Keratinocyte (primary cell): Measurements from ENCODE around the gene ZBTB21. TPM values are rescaled to one million over a fixed set of nuclear protein-coding genes. Genes with fewer than 3 reads are reported as not detected.

Source experiments
- DNase-seq: peaks from one replicate; pipeline ENCODE4 v3.0.0-alpha.2; 2011; ENCODE audit warnings: low read depth, missing footprints, low spot score
- FAIRE-seq: peaks from 2 replicates; lab custom pipeline; 2011; peaks lifted over from hg19 to GRCh38; lab: Jason Lieb, UNC
- H2AFZ ChIP-seq: 2 replicates; pipeline ENCODE4 v1.6.0; 2012; ENCODE audit warnings: low read length, control low read depth, inconsistent platforms; ENCODE audit not compliant: control insufficient read depth
- H3K27ac ChIP-seq: 2 replicates; pipeline ENCODE4 v1.5.1; 2011; ENCODE audit warnings: low read length; ENCODE audit not compliant: control insufficient read depth, insufficient read depth
- H3K27me3 ChIP-seq: 3 replicates; pipeline ENCODE4 v1.6.0; 2011; ENCODE audit warnings: low read length; ENCODE audit not compliant: control insufficient read depth, insufficient read depth; ENCODE audit errors: extremely low read depth
- H3K36me3 ChIP-seq, 2 experiments: 2 replicates in 1 of 2; 3 replicates in 1 of 2; pipeline ENCODE4 v1.5.1; 2011; ENCODE audit warnings: low read length in 2 of 2, mild to moderate bottlenecking in 1 of 2; ENCODE audit not compliant: control insufficient read depth in 2 of 2, insufficient read depth in 2 of 2; ENCODE audit errors: extremely low read depth in 1 of 2
- H3K4me1 ChIP-seq: 3 replicates; pipeline ENCODE4 v1.5.1; 2011; ENCODE audit warnings: low read length; ENCODE audit not compliant: control insufficient read depth, insufficient read depth; ENCODE audit errors: extremely low read depth
- H3K4me2 ChIP-seq: 3 replicates; pipeline ENCODE4 v1.6.0; 2011; ENCODE audit warnings: low read depth, low read length; ENCODE audit not compliant: control insufficient read depth, insufficient read depth; ENCODE audit errors: extremely low read depth
- H3K4me3 ChIP-seq, 3 experiments: fragments of 200-600 bp in 1 of 3; sonication (generic) in 1 of 3; 2 replicates in 2 of 3; 3 replicates in 1 of 3; pipeline ENCODE4 v1.5.1; 2011 to 2016; ENCODE audit warnings: low read length in 3 of 3, mild to moderate bottlenecking in 3 of 3, control low read depth in 2 of 3, inconsistent platforms in 1 of 3, low read depth in 1 of 3, mixed read lengths in 1 of 3, mixed run types in 1 of 3, moderate library complexity in 1 of 3; ENCODE audit not compliant: control insufficient read depth in 2 of 3, insufficient read depth in 2 of 3; ENCODE audit errors: extremely low read depth in 1 of 3
- H3K79me2 ChIP-seq: 2 replicates; pipeline ENCODE4 v1.6.0; 2012; ENCODE audit warnings: low read length; ENCODE audit not compliant: control insufficient read depth, insufficient read depth
- H3K9ac ChIP-seq: 3 replicates; pipeline ENCODE4 v1.6.0; 2011; ENCODE audit warnings: low read length; ENCODE audit not compliant: control insufficient read depth, insufficient read depth; ENCODE audit errors: extremely low read depth
- H3K9me1 ChIP-seq: 3 replicates; pipeline ENCODE4 v1.6.0; 2011; ENCODE audit warnings: low read length; ENCODE audit not compliant: control insufficient read depth, insufficient read depth; ENCODE audit errors: extremely low read depth
- H3K9me3 ChIP-seq: 2 replicates; pipeline ENCODE4 v1.5.1; 2012; ENCODE audit warnings: low read depth, low read length; ENCODE audit not compliant: control insufficient read depth
- H4K20me1 ChIP-seq: 3 replicates; pipeline ENCODE4 v1.6.0; 2011; ENCODE audit warnings: low read length; ENCODE audit not compliant: control insufficient read depth, insufficient read depth; ENCODE audit errors: extremely low read depth
- CTCF ChIP-seq, 3 experiments: IDR thresholded peaks in 1 of 3; conservative IDR thresholded peaks in 1 of 3; optimal IDR thresholded peaks in 1 of 3; 2 replicates in 2 of 3; 3 replicates in 1 of 3; pipeline versions ENCODE3 to v1.5.1; 2011; ENCODE audit warnings: low read length in 3 of 3, mild to moderate bottlenecking in 3 of 3, moderate library complexity in 2 of 3, control low read depth in 1 of 3, inconsistent platforms in 1 of 3; ENCODE audit not compliant: insufficient read depth in 2 of 3; ENCODE audit errors: extremely low read depth in 1 of 3
- EZH2 ChIP-seq: IDR thresholded peaks from one replicate; pipeline ENCODE4 v1.6.1; 2012; ENCODE audit warnings: inconsistent platforms, mild to moderate bottlenecking, low read length, moderate library complexity
- dilution Hi-C: fragments of 300-500 bp; cut with MboI; formaldehyde crosslinking; loops from one replicate; pipeline ENCODE4 v1.7.0; 2020; ENCODE audit warnings: low sequenced_read_pairs; ENCODE audit not compliant: extremely low pct_ligation_motif_present
- polyA plus RNA-seq, 5 experiments: library from polyadenylated mRNA; depleted of rRNA in 3 of 5; stranded (reverse) in 3 of 5; stranded (forward) in 1 of 5; unstranded in 1 of 5; fragments of >200 nt; gene quantifications; 1 replicate in 1 of 5; 2 replicates in 3 of 5; 3 replicates in 1 of 5; pipeline versions ENCODE4 v1.2.1 to v1.2.3, GENCODE V29; 2011 to 2012; ENCODE audit warnings: missing spikeins in 2 of 5, low read depth in 1 of 5, low replicate concordance in 1 of 5

ZBTB21 gene
- polyA plus RNA-seq, 1 donor (not counting 4 experiments of a cell fraction or from before 2014, with no cell fraction given) = 9.5 TPM

GRCh38 chr21:42051788-42052187 lies 41.6 kb upstream of the ZBTB21 start:
- H3K9me1 ChIP-seq = no peaks in the 10 kb centered on the region
- FAIRE-seq (no peak), DNase-seq (no peak)
- no peak overlapping the region for H2AFZ ChIP-seq
- no peaks in the 10 kb centered on the region for H3K36me3 ChIP-seq
- no peak overlapping the region for H3K4me3 ChIP-seq
- TF ChIP-seq CTCF (optimal IDR thresholded peaks at IDR 0.05 in 1 of 3, IDR thresholded peaks at IDR 0.05 in 1 of 3, conservative IDR thresholded peaks at IDR 0.05 in 1 of 3; ENCODE audit: extremely low read depth in 1 of 3, insufficient read depth in 2 of 3, low read length in 3 of 3) = no peak
- TF ChIP-seq EZH2 = no peak
- peaks cover 8% of the 10 kb centered on the region for H3K4me1 ChIP-seq
- dilution Hi-C loops = no loop called here
- no peak overlapping the region for H3K27ac ChIP-seq
- no peak overlapping the region for H3K4me2 ChIP-seq
- no peak overlapping the region for H3K9ac ChIP-seq
- no peaks in the 10 kb centered on the region for H3K79me2 ChIP-seq
- no peaks in the 10 kb centered on the region for H3K9me3 ChIP-seq
- H3K27me3 ChIP-seq = no peaks in the 10 kb centered on the region
- H4K20me1 ChIP-seq = no peaks in the 10 kb centered on the region

GRCh38 chr21:42049578-42050430 lies 39.6 kb upstream of the ZBTB21 start:
- no peak overlapping the region for H3K4me2 ChIP-seq
- no peaks in the 10 kb centered on the region for H4K20me1 ChIP-seq
- FAIRE-seq (no peak), DNase-seq (no peak)
- no peak overlapping the region for H3K4me3 ChIP-seq
- H3K9me3 ChIP-seq = no peaks in the 10 kb centered on the region
- H3K36me3 ChIP-seq = no peaks in the 10 kb centered on the region
- no peak overlapping the region for H3K9ac ChIP-seq
- no peaks in the 10 kb centered on the region for H3K9me1 ChIP-seq
- dilution Hi-C loops = no loop called here
- no peak for TF ChIP-seq CTCF (optimal IDR thresholded peaks at IDR 0.05 in 1 of 3, IDR thresholded peaks at IDR 0.05 in 1 of 3, conservative IDR thresholded peaks at IDR 0.05 in 1 of 3; ENCODE audit: extremely low read depth in 1 of 3, insufficient read depth in 2 of 3, low read length in 3 of 3)
- no peak for TF ChIP-seq EZH2
- no peak overlapping the region for H3K27ac ChIP-seq
- H3K79me2 ChIP-seq = no peaks in the 10 kb centered on the region
- no peaks in the 10 kb centered on the region for H3K27me3 ChIP-seq
- H2AFZ ChIP-seq = no peak overlapping the region
- no peaks in the 10 kb centered on the region for H3K4me1 ChIP-seq
